Gastroesophageal sphincter (tissue), 4 donors: Measurements from ENCODE around the gene GRK4. TPM values are rescaled to one million over a fixed set of nuclear protein-coding genes. Genes with fewer than 3 reads are reported as not detected.

Source experiments
- ATAC-seq: fragments of 150-250 bp; one replicate; pipeline ENCODE4 v1.9.1; 2016; ENCODE audit warnings: mild to moderate bottlenecking, moderate library complexity
- H3K27ac ChIP-seq, 4 donors: fragments of 200-600 bp; sonication (generic) in 3 of 4; 1 replicate in 3 of 4; 2 replicates in 1 of 4; pipeline ENCODE4 v1.5.1; 2016 to 2019
- H3K27me3 ChIP-seq: fragments of 200-600 bp; sonication (generic); one replicate; pipeline ENCODE4 v1.5.1; 2019
- H3K36me3 ChIP-seq, 2 donors: fragments of 200-600 bp; sonication (generic); one replicate each; pipeline ENCODE4 v1.5.1; 2019; ENCODE audit warnings: control low read depth in 1 of 2
- H3K4me1 ChIP-seq, 3 donors: fragments of 200-600 bp; sonication (generic); 1 replicate in 2 of 3; 2 replicates in 1 of 3; pipeline ENCODE4 v1.5.1; 2016 to 2019; ENCODE audit warnings: control low read depth in 2 of 3
- H3K4me3 ChIP-seq, 2 donors: fragments of 200-600 bp; sonication (generic); one replicate each; pipeline ENCODE4 v1.5.1; 2019; ENCODE audit warnings: mild to moderate bottlenecking in 1 of 2, moderate library complexity in 1 of 2
- H3K9me3 ChIP-seq, 3 donors: fragments of 200-600 bp; sonication (generic); one replicate each; pipeline ENCODE4 v1.5.1; 2017 to 2019; ENCODE audit warnings: control low read depth in 2 of 3
- EP300 ChIP-seq: sonication (generic); formaldehyde crosslinking; IDR thresholded peaks from one replicate; pipeline ENCODE4 v1.6.1; 2017; ENCODE audit warnings: antibody characterized with exemption, mild to moderate bottlenecking
- POLR2A ChIP-seq, 2 donors: fragments of 450-650 bp; IDR thresholded peaks; one replicate each; pipeline ENCODE4 v1.6.1; 2017; ENCODE audit warnings: antibody characterized with exemption in 2 of 2, mild to moderate bottlenecking in 2 of 2, moderate library complexity in 1 of 2
- POLR2AphosphoS5 ChIP-seq: sonication (generic); formaldehyde crosslinking; IDR thresholded peaks from one replicate; pipeline ENCODE4 v1.6.1; 2017; ENCODE audit warnings: antibody characterized with exemption
- WGBS, 2 donors: methylation state at CpG; one replicate each; pipeline ENCODE4 v1.1.5; 2018; ENCODE audit warnings: low coverage in 1 of 2; 5-methylcytosine and 5-hydroxymethylcytosine counted together
- total RNA-seq, 4 donors: library from RNA; depleted of rRNA; stranded (reverse); fragments of >200 nt; gene quantifications; one replicate each; pipeline ENCODE4 v1.1.0, GENCODE V29; 2016
- TF ChIP-seq, protein P1 (sequence below), 4 experiments: fragments of 200-600 bp in 2 of 4; fragments of 450-650 bp in 2 of 4; sonication (generic) in 1 of 4; IDR thresholded peaks; one replicate each; pipeline ENCODE4 v1.5.1; 2017 to 2019; ENCODE audit warnings: antibody characterized with exemption in 4 of 4, mild to moderate bottlenecking in 2 of 4, moderate library complexity in 2 of 4

GRK4 gene
- total RNA-seq, 4 donors from 2014 or later, result 4.2 to 9.5 (median 6.2) TPM

DNA sequence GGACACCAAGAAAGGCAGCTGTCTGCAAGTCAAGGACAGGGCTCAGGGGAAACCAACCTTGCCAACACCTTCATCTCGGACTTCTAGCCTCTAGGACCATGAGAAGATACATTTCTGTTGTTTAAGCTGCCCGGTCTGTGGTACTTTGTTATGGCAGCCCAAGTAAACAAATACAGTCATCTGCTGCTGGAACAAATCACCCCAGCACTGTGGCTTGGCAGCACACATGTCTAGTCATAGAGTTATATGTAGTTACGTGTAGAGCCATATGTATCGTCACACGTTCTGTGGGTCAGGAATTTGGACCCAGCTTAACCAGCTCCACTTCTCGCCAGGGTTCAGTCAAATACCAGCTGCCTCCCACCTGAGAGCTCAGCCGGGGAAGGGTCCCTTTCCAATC lies 108.4 kb downstream of the GRK4 start:
- no peak for ATAC-seq
- Histone ChIP-seq H3K4me3 (no peak overlapping the region), H3K4me1 (peaks cover 0 to 26% (median 10%) of the 10 kb centered on the region in 3 donors), H3K27me3 (no peaks in the 10 kb centered on the region), H3K27ac (no peak overlapping the region), H3K36me3 (no peaks in the 10 kb centered on the region), H3K9me3 (no peaks in the 10 kb centered on the region)
- 52 to 75% methylated on average over 3 to 7 of the region's 7 CpGs for WGBS, 2 donors
- no peak for TF ChIP-seq POLR2A (IDR thresholded peaks at IDR 0.05)
- no peak for TF ChIP-seq EP300
- TF ChIP-seq POLR2AphosphoS5, result no peak
- TF ChIP-seq, protein P1, sequence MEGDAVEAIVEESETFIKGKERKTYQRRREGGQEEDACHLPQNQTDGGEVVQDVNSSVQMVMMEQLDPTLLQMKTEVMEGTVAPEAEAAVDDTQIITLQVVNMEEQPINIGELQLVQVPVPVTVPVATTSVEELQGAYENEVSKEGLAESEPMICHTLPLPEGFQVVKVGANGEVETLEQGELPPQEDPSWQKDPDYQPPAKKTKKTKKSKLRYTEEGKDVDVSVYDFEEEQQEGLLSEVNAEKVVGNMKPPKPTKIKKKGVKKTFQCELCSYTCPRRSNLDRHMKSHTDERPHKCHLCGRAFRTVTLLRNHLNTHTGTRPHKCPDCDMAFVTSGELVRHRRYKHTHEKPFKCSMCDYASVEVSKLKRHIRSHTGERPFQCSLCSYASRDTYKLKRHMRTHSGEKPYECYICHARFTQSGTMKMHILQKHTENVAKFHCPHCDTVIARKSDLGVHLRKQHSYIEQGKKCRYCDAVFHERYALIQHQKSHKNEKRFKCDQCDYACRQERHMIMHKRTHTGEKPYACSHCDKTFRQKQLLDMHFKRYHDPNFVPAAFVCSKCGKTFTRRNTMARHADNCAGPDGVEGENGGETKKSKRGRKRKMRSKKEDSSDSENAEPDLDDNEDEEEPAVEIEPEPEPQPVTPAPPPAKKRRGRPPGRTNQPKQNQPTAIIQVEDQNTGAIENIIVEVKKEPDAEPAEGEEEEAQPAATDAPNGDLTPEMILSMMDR (IDR thresholded peaks at IDR 0.05), result no peak

DNA sequence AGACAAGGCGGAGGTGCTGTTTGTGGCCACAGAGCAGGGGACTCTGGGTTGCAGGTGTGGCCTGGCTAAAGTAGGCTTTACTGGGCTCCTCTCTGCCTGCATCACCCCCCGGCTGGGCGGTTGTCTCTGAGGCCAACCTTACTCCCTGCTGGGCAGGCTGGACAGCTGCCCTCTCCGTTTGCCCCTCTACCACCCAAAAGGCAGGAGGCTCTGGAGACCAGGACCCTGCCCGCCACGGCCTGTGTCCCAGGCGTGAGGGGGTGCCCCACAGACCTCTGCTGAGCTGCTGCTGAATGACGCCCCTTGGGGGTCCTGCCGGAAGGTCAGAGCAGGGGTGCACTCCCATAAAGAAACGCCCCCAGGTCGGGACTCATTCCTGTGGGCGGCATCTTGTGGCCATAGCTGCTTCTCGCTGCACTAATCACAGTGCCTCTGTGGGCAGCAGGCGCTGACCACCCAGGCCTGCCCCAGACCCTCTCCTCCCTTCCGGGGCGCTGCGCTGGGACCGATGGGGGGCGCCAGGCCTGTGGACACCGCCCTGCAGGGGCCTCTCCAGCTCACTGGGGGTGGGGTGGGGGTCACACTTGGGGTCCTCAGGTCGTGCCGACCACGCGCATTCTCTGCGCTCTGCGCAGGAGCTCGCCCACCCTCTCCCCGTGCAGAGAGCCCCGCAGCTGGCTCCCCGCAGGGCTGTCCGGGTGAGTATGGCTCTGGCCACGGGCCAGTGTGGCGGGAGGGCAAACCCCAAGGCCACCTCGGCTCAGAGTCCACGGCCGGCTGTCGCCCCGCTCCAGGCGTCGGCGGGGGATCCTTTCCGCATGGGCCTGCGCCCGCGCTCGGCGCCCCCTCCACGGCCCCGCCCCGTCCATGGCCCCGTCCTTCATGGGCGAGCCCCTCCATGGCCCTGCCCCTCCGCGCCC lies 110.0 kb downstream of the GRK4 start:
- TF ChIP-seq POLR2A (IDR thresholded peaks at IDR 0.05) (peak; percentile 14 to 49), EP300 (no peak), POLR2AphosphoS5 (peak; percentile 17)
- TF ChIP-seq, protein P1 (IDR thresholded peaks at IDR 0.05), result no peak
- 20% methylated on average over 1 of the region's 54 CpGs; no CpG with 5 or more reads in 1 of the 2 donors for WGBS, 2 donors
- ATAC-seq, result peak; percentile 59
- no peaks in the 10 kb centered on the region for H3K36me3 ChIP-seq
- peak overlapping the region in 3 of 4 donors; percentile 83 to 91 (median 88) for H3K27ac ChIP-seq
- H3K9me3 ChIP-seq, result no peaks in the 10 kb centered on the region
- no peaks in the 10 kb centered on the region for H3K27me3 ChIP-seq
- H3K4me3 ChIP-seq, result peak overlapping the region; percentile 57 to 68
- peaks cover 0 to 42% (median 10%) of the 10 kb centered on the region in 3 donors for H3K4me1 ChIP-seq

DNA sequence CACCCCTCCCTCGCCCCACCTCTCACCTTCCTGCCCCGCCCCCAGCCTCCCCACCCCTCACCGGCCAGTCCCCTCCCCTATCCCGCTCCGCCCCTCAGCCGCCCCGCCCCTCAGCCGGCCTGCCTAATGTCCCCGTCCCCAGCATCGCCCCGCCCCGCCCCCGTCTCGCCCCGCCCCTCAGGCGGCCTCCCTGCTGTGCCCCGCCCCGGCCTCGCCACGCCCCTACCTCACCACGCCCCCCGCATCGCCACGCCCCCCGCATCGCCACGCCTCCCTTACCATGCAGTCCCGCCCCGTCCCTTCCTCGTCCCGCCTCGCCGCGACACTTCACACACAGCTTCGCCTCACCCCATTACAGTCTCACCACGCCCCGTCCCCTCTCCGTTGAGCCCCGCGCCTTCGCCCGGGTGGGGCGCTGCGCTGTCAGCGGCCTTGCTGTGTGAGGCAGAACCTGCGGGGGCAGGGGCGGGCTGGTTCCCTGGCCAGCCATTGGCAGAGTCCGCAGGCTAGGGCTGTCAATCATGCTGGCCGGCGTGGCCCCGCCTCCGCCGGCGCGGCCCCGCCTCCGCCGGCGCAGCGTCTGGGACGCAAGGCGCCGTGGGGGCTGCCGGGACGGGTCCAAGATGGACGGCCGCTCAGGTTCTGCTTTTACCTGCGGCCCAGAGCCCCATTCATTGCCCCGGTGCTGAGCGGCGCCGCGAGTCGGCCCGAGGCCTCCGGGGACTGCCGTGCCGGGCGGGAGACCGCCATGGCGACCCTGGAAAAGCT lies 110.9 kb downstream of the GRK4 start, which contains the start of the genes HTT and HTT-AS:
Gene HTT, plus strand, starts transcription at position 604 of the 768 bp plus-strand sequence. Its CDS starts 145 bp downstream, at position 749.
Gene HTT-AS, minus strand, starts transcription at position 461 of the 768 bp plus-strand sequence.
- H3K4me1 ChIP-seq, result peaks cover 0 to 51% (median 10%) of the 10 kb centered on the region in 3 donors
- TF ChIP-seq POLR2AphosphoS5 (peak; percentile 69), EP300 (no peak), POLR2A (IDR thresholded peaks at IDR 0.05) (peak; percentile 72 to 86)
- TF ChIP-seq, protein P1 (IDR thresholded peaks at IDR 0.05), result peak in 2 of 4 experiments; percentile 31 to 37
- peak within 1 kb of the TSS; percentile 57 to 68 for H3K4me3 ChIP-seq
- WGBS, 2 donors, result no CpG with 5 or more reads among the region's 81 CpGs
- H3K27ac ChIP-seq, result peak within 1 kb of the TSS; percentile 13 to 97 (median 90)
- no peaks in the 10 kb centered on the region for H3K36me3 ChIP-seq
- peak; percentile 95 for ATAC-seq
- no peaks in the 10 kb centered on the region for H3K9me3 ChIP-seq
- H3K27me3 ChIP-seq, result no peaks in the 10 kb centered on the region

DNA sequence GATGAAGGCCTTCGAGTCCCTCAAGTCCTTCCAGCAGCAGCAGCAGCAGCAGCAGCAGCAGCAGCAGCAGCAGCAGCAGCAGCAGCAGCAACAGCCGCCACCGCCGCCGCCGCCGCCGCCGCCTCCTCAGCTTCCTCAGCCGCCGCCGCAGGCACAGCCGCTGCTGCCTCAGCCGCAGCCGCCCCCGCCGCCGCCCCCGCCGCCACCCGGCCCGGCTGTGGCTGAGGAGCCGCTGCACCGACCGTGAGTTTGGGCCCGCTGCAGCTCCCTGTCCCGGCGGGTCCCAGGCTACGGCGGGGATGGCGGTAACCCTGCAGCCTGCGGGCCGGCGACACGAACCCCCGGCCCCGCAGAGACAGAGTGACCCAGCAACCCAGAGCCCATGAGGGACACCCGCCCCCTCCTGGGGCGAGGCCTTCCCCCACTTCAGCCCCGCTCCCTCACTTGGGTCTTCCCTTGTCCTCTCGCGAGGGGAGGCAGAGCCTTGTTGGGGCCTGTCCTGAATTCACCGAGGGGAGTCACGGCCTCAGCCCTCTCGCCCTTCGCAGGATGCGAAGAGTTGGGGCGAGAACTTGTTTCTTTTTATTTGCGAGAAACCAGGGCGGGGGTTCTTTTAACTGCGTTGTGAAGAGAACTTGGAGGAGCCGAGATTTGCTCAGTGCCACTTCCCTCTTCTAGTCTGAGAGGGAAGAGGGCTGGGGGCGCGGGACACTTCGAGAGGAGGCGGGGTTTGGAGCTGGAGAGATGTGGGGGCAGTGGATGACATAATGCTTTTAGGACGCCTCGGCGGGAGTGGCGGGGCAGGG lies 111.7 kb downstream of the GRK4 start:
- TF ChIP-seq EP300 (no peak), POLR2A (IDR thresholded peaks at IDR 0.05) (no peak), POLR2AphosphoS5 (no peak)
- TF ChIP-seq, protein P1 (IDR thresholded peaks at IDR 0.05), result no peak
- H3K36me3 ChIP-seq, result no peaks in the 10 kb centered on the region
- ATAC-seq, result peak; percentile 2
- WGBS, 2 donors, result 0% methylated on average over 2 to 4 of the region's 60 CpGs
- H3K27ac ChIP-seq, result peak overlapping the region; percentile 13 to 97 (median 90)
- H3K4me1 ChIP-seq, result peaks cover 0 to 59% (median 10%) of the 10 kb centered on the region in 3 donors
- no peaks in the 10 kb centered on the region for H3K9me3 ChIP-seq
- no peaks in the 10 kb centered on the region for H3K27me3 ChIP-seq
- peak overlapping the region; percentile 57 to 68 for H3K4me3 ChIP-seq
